HG02678 (cell line): ENCODE data around the gene PHTF2.

ENCODE experiments used
- ATAC-seq: cut with Tn5 transposase; IDR thresholded peaks from one replicate; pipeline ENCODE4 v1.9.1; 2021; ENCODE audit warnings: mild to moderate bottlenecking, moderate library complexity; ENCODE audit not compliant: unreplicated experiment

PHTF2 gene

DNA sequence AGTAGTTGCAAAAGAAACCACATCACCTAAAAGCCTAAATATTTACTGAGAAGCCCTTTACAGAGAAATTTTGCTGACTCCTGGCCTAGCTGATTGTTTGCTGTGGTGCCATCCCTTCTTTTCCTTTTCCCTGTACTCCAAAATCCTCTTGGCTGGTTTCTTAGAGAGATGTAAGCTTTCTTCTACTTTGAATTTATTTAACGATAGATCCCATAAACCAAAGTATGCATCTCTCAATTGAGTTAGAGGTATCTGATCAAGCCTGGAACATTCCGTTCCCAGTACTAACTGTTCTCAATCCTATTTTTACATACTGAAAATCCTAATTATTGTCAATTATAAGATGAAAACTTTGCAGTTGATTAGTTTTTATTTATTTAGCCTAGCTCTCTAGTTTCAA, 6.6 kb upstream of the PHTF2 start:
- no peak for ATAC-seq

DNA sequence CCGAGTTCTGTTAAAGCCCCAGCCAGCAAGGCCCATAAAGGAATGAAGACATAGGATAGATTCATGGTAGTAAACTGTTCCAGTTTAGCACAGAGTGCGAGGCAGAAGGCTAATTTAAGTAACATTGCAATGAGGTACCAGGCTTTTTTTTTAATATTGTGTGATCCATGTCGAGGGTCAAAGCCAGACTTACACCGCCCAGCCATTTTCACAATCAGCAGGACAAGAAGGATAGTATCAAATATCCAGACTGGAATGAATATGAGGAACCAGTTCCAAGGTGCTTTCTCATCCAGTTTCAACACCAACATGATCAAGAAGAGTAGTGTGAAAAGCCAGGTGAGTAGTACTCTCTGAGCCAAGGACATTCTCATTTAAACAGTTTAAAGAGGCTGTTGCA, 4.6 kb upstream of the PHTF2 start:
- ATAC-seq = no peak

DNA sequence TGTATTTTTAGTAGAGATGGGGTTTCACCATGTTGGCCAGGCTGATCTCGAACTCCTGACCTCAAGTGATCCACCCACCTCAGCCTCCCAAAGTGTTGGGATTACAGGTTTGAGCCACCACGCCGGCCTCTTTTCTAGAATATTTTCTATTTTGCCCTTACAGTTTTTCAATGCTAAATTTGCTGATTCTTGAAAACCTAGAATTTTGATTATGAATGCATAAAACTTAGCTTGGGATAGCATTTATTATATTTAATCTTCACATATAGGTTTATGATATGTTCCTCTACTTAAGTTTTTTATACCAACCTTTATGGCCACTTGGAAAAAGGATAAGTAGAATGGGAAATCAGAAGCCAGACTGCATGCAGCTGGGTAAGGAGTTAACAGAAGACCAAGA, 2.5 kb upstream of the PHTF2 start:
- no peak for ATAC-seq

DNA sequence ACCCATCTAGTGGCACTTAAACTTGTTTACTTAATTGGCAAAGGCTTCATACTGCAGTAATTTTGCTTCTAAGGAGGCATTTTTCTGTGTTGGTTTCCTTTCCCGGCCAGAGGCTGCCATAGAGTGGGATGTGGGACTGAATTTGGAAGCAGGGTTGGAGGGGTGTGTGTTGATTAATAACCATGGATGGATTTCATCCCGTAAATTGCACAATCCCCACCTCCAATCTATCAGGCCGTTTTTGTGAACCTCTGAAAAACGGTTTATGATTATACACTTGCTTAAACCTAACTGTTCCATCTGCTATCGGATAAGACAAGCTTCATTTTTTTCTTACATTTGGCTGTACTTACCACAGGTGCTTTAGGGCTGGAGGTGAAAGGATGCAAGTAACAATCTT, 1.6 kb upstream of the PHTF2 start:
- ATAC-seq = no peak

DNA sequence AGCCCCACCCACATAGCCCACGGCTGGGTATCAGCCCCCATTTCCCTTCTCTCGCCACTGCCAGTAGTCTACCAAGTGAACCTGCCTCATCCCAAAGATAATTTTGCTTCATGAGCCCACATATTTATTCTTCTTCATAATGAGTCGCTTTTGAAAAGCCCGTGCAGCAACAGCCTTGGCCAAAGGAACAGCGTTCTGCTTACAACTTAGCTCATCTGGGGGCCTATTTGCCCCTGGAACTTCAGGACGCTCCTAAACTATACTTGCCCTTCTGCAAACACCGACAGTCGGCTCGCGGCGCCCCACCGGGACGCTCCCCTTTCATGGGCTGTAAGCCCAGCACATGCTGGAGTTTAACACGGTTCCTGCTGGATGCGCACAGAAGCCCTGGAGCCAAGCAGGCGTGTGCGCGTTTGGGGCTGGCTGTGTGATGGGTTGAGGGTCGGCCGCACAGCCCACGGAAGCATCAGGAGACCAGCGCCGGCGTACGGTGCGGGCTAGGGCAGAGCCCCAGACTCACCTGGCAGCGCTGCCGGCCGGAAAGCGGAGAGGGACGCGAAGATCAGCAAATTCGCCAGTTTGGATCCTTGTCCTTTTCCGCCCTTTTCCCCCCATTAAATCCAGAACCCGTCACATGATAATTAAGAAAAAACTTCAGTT, 709 bp upstream of the PHTF2 start:
- ATAC-seq = peak; percentile 28

DNA sequence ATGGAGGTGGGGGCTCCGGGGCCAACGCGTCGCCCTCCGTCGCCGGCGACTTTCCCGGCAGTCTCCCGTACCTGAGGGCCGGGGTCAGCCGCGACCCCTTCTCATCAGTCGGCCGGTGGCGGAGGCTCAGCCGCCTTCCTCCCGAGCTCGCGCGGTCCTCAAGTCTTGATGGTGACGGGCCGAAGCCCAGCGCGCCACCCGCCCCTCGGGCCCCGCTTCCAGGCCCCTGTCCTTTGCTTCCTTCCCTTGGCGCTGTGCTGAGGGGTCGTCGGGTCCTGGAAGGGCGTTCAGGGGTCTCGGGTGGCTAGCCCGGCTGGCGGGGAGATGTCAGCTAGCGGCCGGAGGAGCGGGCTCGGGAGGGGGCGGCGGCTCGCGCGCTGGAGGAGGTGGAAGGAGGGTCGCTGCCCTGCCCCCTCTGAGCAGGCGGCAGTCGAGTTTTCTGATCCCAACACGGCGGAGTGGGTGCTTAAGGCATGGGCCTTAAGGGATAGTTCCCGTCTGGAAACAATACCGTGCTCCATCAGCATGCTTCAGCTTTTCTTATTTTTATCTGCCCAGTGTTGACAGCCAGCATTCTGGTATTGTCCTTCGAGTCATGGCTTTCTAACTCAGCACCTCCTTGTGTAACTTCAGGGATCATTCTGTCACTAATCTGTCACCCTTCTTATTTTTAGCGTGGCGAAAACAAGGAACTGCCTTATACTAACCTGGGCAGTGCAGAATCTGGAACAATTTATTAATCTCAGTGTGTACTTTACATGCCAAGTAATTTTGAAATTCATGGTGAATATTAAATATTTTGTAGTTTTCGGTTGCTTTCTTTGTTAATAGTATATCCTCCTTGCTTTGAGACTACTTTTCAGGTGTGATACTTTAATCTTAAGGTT, 748 bp downstream of the PHTF2 start:
- no peak for ATAC-seq

DNA sequence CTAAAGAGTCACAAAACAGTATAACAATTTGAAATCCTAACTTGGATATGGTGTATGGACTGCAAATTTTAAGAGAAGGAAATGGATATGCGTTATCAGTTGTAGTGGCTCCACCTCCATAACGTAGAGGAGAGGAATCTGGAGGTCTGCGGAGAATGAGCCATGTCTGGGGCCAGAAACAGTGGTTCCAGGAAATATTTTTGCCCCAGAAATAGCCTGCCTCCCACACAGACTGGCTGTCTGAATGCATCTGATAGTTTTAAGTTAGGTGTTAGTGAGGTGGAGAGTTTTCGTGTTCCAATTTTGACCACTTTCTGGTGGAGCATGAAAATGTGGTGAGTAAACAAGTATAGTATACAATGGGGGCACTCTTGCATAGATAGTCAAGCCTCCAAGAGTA, 1.6 kb downstream of the PHTF2 start:
- ATAC-seq = no peak

DNA sequence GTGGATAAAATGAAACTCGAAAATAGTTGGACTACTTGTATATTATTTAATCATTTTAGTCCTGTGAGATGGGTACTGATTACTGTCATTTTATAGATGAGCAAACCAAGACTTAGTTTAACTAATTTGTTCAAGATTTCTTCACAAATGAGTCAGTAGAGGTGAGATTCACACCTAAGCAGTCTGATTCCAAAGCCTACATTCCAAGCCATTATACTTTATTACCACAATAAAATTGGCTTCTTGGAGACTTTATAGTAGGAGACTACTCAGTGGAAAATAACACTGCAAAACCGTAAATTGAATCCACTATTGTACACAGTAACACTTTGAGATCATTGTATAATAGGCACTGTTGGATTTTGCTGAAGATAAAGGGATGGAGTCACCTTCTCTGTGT, 2.2 kb downstream of the PHTF2 start:
- no peak for ATAC-seq

DNA sequence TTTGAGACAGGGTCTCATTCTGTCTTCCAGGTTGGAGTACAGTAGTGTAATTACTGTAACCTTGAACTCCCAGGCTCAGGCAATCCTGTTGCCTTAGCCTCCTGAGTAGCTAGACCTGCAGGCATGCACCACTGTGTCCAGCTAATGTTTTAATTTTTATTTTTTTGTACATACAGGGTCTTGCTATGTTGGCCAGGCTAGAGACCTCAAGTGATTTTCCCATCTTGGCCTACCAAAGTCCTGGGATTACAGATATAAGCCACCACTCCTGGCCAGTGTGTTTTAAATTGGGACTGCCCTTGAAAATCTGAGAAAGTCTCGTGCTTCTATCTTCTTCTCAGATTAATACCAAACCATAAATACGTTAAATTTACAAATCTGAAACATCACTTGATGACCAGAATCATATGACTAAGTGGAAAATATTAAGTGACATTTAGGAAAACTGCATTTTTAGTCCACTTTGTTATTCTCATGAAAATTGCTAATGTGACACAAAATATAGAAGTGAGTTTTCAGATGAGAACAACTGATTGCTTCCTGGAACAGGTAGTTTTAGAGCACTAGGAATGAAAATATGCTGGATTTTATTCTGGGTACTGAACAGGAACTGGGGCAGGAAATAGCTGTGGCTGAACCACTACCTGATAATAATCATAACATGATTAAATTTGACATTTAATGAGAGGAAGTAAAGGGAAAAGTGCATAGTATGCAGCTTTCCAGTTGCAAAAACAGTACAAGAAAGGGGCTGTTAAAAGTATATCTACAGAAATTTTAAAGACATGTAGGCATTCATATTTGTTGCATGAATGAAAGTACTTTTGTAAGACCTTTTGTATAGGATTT, 4.2 kb downstream of the PHTF2 start:
- no peak for ATAC-seq

DNA sequence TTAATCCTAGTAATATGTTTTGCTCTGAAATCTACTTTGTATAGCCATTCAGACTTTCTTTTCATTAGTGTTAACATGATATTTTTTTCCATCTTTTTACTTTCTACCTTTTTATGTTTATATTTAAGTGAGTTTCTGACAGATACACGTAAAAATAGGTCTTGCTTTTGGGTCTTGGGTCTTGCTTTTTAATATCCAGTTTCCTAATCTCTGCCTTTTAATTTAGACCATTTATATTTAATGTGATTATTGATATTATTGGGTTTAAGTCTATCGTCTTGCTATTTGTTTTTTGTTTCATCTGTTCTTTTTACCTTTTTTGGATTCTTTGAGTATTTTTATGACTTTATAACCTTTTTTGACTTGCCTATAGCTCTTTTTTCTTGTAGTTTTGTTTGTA, 7.9 kb downstream of the PHTF2 start:
- ATAC-seq = no peak

DNA sequence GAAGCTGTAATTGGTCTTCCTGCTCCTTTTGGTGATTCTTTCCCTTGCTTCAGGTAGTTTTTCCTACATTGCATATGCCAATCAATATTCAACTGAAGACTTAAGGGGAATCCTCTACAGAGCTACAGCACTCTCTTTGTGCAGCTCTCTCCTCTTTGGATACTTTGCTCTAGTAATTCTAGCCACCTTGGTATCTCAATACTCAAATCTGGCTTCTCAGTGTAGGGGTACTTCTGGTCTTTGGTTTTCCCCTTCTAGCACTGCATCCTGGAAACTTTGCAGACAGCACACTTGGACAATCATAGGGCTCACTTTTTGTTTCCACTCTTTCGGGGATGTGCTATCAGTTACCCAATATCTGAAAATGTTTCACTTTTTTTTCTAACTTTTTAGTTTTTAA, 9.9 kb downstream of the PHTF2 start:
- no peak for ATAC-seq

DNA sequence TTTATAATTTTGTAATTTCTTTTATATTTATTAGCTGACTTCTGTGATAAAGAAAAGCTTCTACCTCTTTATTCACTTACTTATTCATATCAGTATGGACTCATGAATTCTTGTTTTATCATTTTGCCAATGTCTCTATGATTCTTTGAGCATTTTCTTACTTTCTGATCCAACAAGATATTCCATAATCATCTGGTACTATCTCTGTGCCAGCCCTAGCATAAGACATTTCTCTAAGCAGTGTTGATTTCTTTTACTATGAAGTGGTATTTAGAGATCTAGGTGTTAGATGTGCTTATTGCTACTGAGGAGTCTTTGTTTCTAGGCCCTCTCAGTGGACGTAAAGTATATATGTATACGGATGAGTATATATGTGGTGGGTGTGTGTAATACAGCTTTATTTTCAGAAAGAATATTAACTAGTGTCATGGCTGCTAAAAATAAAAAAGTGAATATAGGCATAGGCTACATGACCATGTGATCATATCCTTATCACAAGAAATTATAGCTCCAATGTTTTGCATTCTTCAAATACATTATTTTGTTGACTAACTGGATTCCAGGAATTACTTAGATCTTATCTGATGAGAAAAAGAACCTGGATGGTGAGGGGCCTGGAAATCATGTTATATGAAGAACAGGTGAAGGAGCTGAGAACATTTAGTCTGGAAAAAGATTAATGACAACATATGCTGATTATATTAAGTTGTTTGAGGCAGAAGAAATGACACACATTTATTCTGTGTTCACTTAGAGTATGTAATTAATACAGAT, 13.1 kb downstream of the PHTF2 start:
- ATAC-seq = no peak

DNA sequence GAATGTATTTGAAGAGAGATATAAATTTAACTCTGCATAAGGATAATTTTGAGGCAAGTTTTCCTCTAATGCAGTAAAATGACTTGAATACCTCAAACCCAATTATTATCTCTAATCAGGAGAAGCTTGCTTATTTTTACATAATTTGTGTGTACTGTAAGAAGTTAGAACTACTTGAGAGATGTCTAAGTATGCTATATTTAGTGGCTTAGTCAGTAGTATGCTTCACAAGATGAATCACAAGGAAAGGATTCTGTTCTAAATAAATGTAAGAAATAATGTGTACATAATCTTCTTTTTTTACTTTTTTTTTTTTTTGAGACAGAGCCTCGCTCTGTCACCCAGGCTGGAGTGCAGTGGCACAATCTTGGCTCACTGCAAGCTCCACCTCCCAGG, 13.7 kb downstream of the PHTF2 start:
- no peak for ATAC-seq

DNA sequence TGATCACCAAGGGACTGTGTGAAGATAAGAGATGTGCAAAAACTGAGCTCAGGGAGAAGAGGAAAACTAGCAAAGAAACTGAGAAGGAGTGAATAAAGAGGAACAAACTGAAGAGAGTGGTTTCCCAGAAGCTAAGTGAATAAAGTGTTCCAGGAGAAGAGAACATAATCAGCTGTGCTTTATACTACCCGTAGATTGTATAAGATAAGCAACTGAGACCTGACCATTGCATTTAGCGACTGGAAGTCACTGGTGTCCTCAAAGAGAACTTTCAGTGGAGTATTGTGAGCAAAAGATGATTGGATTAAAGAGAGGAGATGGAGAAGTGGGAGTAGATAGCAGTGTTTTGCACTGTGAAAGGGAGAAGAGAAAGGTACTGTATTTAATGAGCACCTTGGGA, 14.6 kb downstream of the PHTF2 start:
- no peak for ATAC-seq

DNA sequence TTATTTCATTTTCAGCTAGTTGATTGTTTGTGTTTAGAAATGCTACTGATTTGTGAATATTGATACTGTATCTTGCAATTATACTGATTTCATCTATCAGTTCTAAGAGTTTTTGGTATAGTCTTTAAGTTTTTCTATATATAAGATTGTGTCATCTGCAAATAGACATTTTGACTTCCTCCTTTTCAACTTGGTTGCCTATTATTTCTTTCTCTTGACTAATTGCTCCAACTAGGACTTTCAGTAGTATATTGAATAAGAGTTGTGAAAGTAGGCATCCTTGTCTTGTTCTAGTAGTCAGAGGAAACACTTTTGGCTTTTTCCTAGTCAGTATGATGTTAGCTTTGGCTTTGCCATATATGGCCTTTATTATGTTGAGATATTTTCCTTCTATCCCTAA, 20.4 kb downstream of the PHTF2 start:
- no peak for ATAC-seq

DNA sequence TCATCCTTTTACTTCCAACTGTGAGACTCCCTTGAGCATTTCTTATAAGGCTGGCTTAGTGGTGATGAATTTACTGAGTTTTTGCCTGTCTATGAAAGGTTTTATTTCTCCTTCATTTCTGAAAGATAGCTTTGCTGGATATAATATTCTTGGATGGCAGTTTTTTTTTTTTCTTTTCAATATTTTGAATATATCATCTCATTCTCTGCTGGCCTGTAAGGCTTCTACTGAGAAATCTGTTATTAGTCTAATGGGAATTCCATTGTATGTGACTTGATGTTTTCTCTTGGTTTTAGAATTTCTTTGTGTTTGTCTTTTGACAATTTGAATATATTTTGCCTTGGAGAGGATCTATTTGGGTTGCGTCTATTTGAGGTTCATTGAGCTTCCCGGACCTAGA, 22.4 kb downstream of the PHTF2 start:
- no peak for ATAC-seq

DNA sequence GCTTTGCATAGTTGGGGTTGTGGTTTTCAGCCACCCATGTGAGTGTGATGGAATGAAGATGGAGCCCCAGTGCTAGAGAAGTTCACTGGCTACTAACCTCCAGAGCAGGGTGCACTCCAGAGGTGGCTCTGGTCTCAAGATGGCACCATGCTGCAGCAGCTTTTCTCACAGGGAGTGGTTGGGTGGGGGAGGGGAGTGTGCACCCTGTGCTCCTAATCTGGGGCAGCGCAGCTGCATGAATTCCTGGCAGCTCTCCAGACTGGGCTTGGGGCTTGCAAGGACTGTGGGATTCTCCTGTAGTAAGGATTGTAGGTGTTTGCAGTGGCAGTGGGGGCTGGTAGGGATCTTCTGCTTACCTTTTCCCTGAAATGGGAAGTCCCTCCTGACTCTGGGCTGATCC, 23.7 kb downstream of the PHTF2 start:
- no peak for ATAC-seq

DNA sequence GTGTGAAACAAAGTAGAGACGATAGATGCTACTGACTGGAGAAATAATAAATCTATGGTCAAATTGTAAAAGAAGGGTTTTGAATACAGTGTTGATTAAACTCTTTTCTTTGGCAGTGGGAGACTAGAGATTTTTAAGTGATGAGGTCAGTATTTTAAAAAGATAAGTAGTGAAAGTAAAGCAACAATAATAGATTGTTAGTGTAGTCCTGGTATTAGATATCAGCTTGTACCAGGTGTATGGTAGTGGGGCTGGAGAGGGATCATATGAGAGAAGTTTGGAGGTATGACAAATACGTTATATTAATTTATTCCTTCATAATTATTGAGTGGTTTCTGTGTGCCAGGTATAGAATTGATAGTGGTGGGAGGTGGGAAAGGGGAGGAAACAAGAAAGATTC, 25.2 kb downstream of the PHTF2 start:
- peak; percentile 22 for ATAC-seq

DNA sequence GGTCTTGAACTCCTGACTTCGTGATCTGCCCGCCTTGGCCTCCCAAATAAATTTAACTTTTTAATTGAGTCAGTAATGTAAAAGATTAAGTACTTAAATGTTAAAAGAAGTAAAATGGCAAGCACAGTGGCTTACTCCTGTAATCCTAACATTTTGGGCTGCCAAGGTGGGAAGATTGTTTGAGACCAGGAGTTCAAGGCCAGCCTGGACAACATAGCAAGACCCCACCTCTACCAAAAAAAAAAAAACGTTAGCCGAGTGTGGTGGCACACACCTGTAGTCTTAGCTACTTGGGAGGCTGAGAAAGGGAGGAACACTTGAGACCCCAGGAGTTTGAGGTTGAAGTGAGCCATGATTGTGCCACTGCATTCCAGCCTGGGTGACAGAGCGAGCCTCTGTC, 26.1 kb downstream of the PHTF2 start:
- ATAC-seq = no peak

DNA sequence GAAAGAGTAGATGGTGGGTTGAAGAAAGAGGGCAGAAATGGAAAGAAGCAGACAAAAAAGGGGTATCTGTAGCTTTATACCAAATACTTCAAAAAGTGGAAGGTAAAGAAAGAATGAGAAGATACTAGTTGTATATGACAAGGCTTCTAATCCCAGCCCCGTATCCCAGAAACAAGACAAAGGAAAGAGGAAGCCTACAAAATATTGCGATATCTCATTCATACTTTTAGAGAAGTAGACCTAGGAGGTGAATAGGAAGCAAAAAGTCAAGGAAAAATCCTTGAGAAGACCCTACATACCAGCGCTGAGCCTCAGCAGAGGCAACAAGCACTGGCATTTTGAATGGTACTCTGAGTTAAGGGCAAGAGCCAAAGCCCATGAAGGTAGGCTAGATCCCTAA, 26.6 kb downstream of the PHTF2 start:
- ATAC-seq = no peak

DNA sequence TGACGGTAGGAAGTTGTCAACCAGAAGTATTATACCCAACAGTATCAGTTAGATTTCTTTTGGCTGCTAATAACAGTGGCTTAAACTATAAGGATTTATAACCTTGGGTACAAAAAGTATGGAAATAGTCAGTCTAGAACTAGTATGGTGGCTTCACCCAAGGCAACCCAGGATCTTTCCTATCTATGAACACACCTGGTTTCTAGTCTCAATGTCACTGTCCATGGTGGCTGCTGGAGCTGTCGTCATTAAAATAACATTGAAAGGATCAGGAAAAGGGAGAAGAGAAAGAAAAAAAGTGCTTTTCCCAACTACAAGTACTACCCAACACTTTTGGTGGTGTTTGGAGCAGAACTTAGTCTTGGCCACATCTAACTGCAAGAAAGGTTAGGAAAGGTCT, 27.7 kb downstream of the PHTF2 start:
- ATAC-seq = no peak
